K562 (cell line): Measurements from ENCODE around the gene KLK3.

Experiments used
- FOXA1 ChIP-seq: fragments of 450-650 bp; IDR thresholded peaks from 2 replicates; pipeline ENCODE4 v1.6.1; 2016; ENCODE audit warnings: mild to moderate bottlenecking, borderline replicate concordance
- GATAD2A ChIP-seq: fragments of 450-650 bp; IDR thresholded peaks from 2 replicates; pipeline ENCODE4 v1.6.1; 2017
- KAT8 ChIP-seq: fragments of 450-650 bp; IDR thresholded peaks from 2 replicates; pipeline ENCODE4 v1.6.1; 2016; ENCODE audit warnings: low read depth, mild to moderate bottlenecking
- KLF6 ChIP-seq: fragments of 250-450 bp; sonication (Bioruptor Pico); IDR thresholded peaks from 2 replicates; pipeline ENCODE4 v1.4.0; 2020; ENCODE audit warnings: mild to moderate bottlenecking, moderate library complexity, borderline replicate concordance
- STAG1 ChIP-seq: sonication (generic); formaldehyde crosslinking; IDR thresholded peaks from 2 replicates; pipeline ENCODE4 v1.5.0; 2020; ENCODE audit warnings: missing genetic modification reagents, borderline replicate concordance
- TAF1 ChIP-seq: IDR thresholded peaks from 2 replicates; pipeline ENCODE4 v1.6.1; 2011; ENCODE audit warnings: mild to moderate bottlenecking, low read length, moderate library complexity; ENCODE audit not compliant: insufficient read depth, control insufficient read depth, severe bottlenecking; ENCODE audit errors: extremely low read depth
- TF ChIP-seq, protein P1 (sequence below): IDR thresholded peaks from 3 replicates; pipeline ENCODE4 v1.6.1; 2011; ENCODE audit warnings: borderline replicate concordance, mild to moderate bottlenecking; ENCODE audit not compliant: insufficient read length, insufficient read depth

DNA sequence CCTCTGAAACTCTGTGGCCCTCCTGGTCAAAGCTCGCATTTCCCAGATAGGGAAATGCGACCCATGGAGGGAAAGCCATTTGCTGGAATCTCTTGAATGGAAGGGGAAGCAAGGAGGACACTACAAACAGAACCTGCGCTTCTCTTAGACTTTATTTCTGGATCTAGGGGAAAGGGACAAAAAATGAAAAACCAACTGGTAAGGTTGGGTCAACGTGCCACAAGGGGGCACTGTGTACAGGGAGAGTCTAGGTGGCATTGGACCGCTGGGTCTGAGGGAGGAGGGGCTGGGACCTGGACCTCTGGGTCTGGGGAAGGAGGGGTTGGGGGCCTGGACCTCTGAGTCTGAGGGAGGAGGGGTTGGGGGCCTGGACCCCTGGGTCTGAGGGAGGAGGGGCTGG lies 51.5 kb downstream of the KLK3 start:
- TF ChIP-seq, protein P1, sequence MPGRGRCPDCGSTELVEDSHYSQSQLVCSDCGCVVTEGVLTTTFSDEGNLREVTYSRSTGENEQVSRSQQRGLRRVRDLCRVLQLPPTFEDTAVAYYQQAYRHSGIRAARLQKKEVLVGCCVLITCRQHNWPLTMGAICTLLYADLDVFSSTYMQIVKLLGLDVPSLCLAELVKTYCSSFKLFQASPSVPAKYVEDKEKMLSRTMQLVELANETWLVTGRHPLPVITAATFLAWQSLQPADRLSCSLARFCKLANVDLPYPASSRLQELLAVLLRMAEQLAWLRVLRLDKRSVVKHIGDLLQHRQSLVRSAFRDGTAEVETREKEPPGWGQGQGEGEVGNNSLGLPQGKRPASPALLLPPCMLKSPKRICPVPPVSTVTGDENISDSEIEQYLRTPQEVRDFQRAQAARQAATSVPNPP = no peak
- TF ChIP-seq KLF6 (no peak), KAT8 (no peak), STAG1 (CRISPR knock-in tag) (no peak), TAF1 (no peak), GATAD2A (no peak), FOXA1 (no peak)
